WI38 (cell line): Measurements from ENCODE around the gene WNK2.

Experiments
- H3K4me3 ChIP-seq: 2 replicates; pipeline ENCODE4 v1.5.1; 2011; ENCODE audit warnings: low read depth, mild to moderate bottlenecking, control low read depth, low read length
- CTCF ChIP-seq: IDR thresholded peaks from 2 replicates; pipeline ENCODE4 v1.5.1; 2012; ENCODE audit warnings: low read depth, mild to moderate bottlenecking, control low read depth, low read length

WNK2 gene

DNA sequence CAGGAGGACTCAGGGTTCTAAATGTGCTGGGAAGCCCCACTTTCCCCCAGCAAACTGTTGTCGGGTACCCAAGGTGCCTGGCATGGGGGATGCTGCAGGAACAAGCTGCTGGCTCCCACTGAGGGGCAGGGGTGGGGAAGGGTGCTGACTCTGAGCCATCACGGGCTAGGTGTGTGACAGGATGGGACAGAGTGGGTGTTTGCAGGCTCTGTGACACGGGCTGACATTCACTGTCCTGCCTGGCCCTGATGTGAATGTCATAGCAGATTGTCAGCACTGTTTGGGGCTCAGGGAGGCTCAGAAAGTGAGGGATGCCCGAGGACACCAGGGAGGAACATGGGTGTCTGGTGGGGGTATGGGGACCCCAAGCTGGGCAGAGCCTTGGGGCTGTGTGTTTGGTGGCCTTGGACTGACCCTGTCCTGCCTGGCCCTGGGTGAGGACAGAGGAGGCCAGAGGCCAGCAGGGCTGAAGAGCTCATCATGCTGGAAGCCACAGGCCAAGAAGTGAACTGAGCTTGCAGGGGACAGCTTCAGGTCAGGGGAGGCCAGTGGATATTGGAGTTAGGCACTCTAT, 20.6 kb downstream of the WNK2 start:
- no peak for TF ChIP-seq CTCF
- H3K4me3 ChIP-seq: no peak overlapping the region

DNA sequence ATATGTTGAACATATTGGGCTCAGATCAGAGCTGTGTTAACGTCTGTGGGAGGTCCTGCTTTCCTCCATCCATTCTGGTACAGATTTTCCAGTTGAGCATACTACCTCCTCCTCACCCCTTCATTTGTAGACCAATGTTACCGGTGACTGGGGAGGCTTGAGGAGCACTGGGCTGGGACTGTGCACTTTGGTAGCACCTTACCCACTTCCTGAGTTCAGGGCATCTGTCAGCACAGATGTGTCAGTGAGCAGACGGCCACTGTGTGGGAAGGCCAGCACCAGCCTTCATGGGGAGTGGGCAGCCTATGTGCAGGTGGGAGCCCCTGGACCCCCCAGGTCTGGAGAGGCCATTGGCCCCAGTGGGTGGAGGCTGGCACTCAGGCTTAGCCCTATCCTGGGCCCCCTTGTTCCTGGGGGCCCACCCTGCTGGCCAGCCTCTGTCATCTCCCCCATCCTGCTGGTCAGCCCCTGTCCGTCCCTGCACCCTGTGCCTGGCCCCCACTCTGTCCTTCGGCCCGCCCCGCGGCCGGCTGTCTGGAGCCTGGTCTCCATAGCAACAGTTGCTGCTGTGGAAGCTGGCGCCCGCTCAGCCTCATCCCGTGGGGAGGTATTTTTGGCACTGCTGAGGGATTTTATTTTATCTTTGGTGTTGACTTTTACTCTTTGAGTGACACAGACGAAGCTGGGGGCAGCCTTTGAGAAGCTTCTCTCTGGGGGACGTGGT, 21.3 kb downstream of the WNK2 start:
- TF ChIP-seq CTCF: no peak
- no peak overlapping the region for H3K4me3 ChIP-seq

DNA sequence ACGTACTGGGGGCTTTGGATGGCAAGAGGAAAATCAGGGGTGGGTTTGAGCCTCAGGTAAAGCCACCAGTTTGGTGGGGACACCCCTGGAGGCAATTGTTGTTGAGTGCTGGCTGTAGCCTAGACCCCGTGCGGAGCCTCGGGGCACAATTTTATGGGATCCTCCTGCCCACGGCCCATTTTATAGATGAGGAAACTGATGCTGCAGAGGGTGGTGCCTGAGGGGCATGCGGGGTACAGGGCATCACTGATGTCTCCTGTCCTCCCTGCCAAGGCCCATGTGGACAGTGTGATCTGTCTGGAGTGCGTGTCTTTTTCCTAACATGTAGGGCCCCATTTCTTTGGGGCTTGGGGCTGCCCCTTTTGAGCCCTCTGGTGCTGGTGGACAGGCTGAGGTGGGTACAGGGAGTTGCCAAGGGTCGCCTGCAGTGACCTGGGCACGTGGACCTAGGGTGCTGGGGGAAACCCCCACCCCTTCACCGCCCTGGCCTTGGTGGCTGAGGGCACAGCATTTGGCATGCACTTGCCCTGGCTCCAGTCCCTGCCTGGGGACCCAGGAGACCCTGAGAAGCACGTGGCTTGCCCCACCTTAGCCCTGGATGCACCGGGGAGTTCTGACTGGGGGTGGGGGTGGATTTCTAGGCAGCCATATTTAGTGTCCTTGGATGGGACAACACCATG, 22.1 kb downstream of the WNK2 start:
- H3K4me3 ChIP-seq: no peak overlapping the region
- TF ChIP-seq CTCF: no peak

DNA sequence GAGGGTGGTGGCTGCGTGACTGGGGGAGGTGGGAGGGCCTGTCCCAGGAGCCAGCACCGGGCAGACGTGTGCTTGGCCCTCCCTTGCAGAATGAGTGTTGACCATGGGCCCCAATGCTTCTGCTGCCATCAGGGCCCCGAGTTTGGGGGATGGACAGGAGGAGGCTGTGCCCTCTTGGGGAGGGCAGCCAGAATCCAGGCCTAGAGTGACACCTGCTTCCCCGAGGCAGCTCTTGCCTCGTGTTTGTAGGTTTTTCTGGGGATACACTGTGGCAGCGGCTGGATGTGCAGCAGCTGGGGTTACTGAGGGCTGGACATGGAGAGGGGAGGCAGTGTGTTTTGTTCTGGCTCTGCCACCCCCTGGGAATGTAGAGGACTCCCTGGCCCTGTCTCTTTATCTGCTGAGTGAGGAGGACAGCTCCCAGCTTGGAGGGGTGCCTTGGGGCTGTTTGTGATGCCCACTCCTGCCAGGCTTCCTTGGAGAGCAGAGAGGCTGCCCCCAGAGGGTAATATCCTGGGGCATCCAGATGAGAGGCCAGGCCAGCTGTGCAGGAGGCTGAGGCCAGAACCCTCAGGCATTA, 22.7 kb downstream of the WNK2 start:
- no peak for TF ChIP-seq CTCF
- no peak overlapping the region for H3K4me3 ChIP-seq

- no peak for TF ChIP-seq CTCF
Measured at GRCh38 chr9:93207326-93207814, 23.4 kb downstream of the WNK2 start.

GRCh38 chr9:93207860-93208734, 24.2 kb downstream of the WNK2 start:
- H3K4me3 ChIP-seq: no peak overlapping the region
- no peak for TF ChIP-seq CTCF

More at GRCh38 chr9:93207326-93207814, 23.4 kb downstream of the WNK2 start:
- no peak overlapping the region for H3K4me3 ChIP-seq
